Neural crest cell (in vitro differentiated cells): ENCODE data around the gene ZEB2. TPM values are rescaled to one million over a fixed set of nuclear protein-coding genes. Genes with fewer than 3 reads are reported as not detected.

Experiments
- DNase-seq: peaks from one replicate; pipeline ENCODE4 v3.0.0; 2021; ENCODE audit warnings: low read depth, mixed read lengths, low spot score
- H3K27ac Mint-ChIP-seq: one replicate; pipeline ENCODE4 v1.8.0; 2021; ENCODE audit warnings: mild to moderate bottlenecking, mixed read lengths; ENCODE audit not compliant: unreplicated experiment
- H3K27me3 Mint-ChIP-seq: 2 replicates; pipeline ENCODE4 v1.8.0; 2021; ENCODE audit warnings: low read depth, mild to moderate bottlenecking, mixed read lengths
- H3K36me3 Mint-ChIP-seq: 2 replicates; pipeline ENCODE4 v1.8.0; 2021; ENCODE audit warnings: low read depth, mild to moderate bottlenecking, mixed read lengths
- H3K4me1 Mint-ChIP-seq: 2 replicates; pipeline ENCODE4 v1.8.0; 2021; ENCODE audit warnings: mixed read lengths
- H3K4me3 Mint-ChIP-seq: one replicate; pipeline ENCODE4 v1.8.0; 2021; ENCODE audit warnings: mild to moderate bottlenecking, mixed read lengths
- H3K9me3 Mint-ChIP-seq: 2 replicates; pipeline ENCODE4 v1.8.0; 2021; ENCODE audit warnings: mixed read lengths
- CTCF ChIP-seq: fragments of 200-600 bp; sonication (generic); conservative IDR thresholded peaks from 2 replicates; pipeline ENCODE4 v1.5.0; 2021; ENCODE audit warnings: antibody characterized with exemption, mild to moderate bottlenecking
- total RNA-seq: library from RNA; stranded (reverse); gene quantifications from 2 replicates; pipeline ENCODE4 v1.2.1, GENCODE V29; 2021

The ZEB2 gene
- total RNA-seq, 1 donor from 2014 or later: 192 TPM

GRCh38 chr2:144414324-144414845 is 105.5 kb downstream of the ZEB2 start:
- TF ChIP-seq CTCF: no peak
- no peaks in the 10 kb centered on the region for H3K27me3 Mint-ChIP-seq
- peaks cover 33% of the 10 kb centered on the region for H3K4me1 Mint-ChIP-seq
- DNase-seq: no peak
- H3K27ac Mint-ChIP-seq: no peak overlapping the region
- peaks cover 3% of the 10 kb centered on the region for H3K9me3 Mint-ChIP-seq
- no peak overlapping the region for H3K4me3 Mint-ChIP-seq
- peaks cover 42% of the 10 kb centered on the region for H3K36me3 Mint-ChIP-seq

- Mint-ChIP-seq H3K27me3 (no peaks in the 10 kb centered on the region), H3K36me3 (peaks cover 52% of the 10 kb centered on the region), H3K4me1 (peaks cover 33% of the 10 kb centered on the region), H3K9me3 (peaks cover 3% of the 10 kb centered on the region), H3K4me3 (no peak overlapping the region), H3K27ac (no peak overlapping the region)
- no peak for TF ChIP-seq CTCF
- no peak for DNase-seq
Measured at GRCh38 chr2:144412709-144413108, 107.2 kb downstream of the ZEB2 start.

DNA sequence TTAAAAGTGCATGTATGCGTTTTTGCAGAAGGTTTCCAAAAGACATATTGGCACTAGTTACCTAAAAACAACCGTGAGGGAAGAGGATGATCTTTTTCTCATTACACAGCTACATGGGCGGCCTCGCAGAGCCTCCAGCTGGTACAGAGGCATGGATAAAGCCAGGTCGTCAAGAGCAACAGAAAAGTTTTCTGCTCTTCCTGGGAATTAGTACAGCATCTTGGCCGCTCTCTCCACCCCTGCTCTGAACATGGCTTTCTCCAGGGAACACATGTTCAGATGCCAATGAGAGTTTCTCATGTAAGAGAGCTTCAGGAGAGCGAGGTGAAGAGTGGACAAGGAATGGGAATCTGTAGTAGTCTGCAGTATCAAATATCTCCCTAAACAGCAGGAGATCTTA is 108.4 kb downstream of the ZEB2 start:
- Mint-ChIP-seq H3K27ac (no peak overlapping the region), H3K36me3 (peaks cover 49% of the 10 kb centered on the region), H3K4me3 (no peak overlapping the region), H3K4me1 (peaks cover 35% of the 10 kb centered on the region), H3K27me3 (no peaks in the 10 kb centered on the region), H3K9me3 (no peaks in the 10 kb centered on the region)
- TF ChIP-seq CTCF: no peak
- no peak for DNase-seq

GRCh38 chr2:144409241-144409640 is 110.7 kb downstream of the ZEB2 start:
- Mint-ChIP-seq H3K36me3 (peaks cover 37% of the 10 kb centered on the region), H3K27me3 (no peaks in the 10 kb centered on the region), H3K4me3 (no peak overlapping the region), H3K27ac (no peak overlapping the region), H3K4me1 (peaks cover 28% of the 10 kb centered on the region), H3K9me3 (no peaks in the 10 kb centered on the region)
- TF ChIP-seq CTCF: no peak
- DNase-seq: no peak

DNA sequence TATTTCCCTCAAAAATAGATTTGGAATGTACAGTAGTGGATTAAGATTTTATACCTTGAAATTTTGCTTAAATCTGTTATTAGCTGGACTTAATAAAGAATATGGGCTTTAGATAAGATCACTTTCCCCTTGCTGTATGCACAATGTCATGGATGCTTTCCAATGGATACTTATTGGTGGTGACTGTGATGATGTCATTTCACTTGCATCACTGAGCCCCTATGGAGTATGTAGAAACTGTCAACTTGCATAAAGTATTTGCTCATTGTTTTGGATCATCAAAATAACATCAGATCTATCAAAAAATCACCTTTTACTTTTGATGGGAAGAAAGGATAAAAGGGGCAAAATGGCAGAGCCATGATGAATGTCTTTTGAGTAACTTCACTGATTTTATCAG is 112.7 kb downstream of the ZEB2 start:
- Mint-ChIP-seq H3K4me3 (no peak overlapping the region), H3K4me1 (peaks cover 30% of the 10 kb centered on the region), H3K27ac (no peak overlapping the region), H3K36me3 (peaks cover 35% of the 10 kb centered on the region), H3K27me3 (no peaks in the 10 kb centered on the region), H3K9me3 (no peaks in the 10 kb centered on the region)
- DNase-seq: no peak
- TF ChIP-seq CTCF: no peak
